Activated CD4-positive, alpha-beta memory T cell treated with anti-CD3 and anti-CD28 coated beads for 36 hours (primary cell): ENCODE results near the gene KCNJ9. TPM values are rescaled to one million over a fixed set of nuclear protein-coding genes. Genes with fewer than 3 reads are reported as not detected.

Experiments
- CTCF ChIA-PET: fragments of 350-600 bp; sonication (Branson Sonifier 250); formaldehyde crosslinking; loops from one replicate; lab custom pipeline; 2021; ENCODE audit warnings: antibody characterized with exemption, inconsistent platforms; lab: Charles Lee
- POLR2A ChIA-PET: fragments of 350-600 bp; sonication (Branson Sonifier 250); formaldehyde crosslinking; loops from one replicate; lab custom pipeline; 2021; ENCODE audit warnings: antibody characterized with exemption; lab: Charles Lee
- DNase-seq: peaks from one replicate; pipeline ENCODE4 v3.0.0-alpha.2; 2020
- H3K27ac Mint-ChIP-seq: one replicate; pipeline ENCODE4 v1.8.0; 2021; ENCODE audit warnings: mixed read lengths
- H3K27me3 Mint-ChIP-seq: one replicate; pipeline ENCODE4 v1.8.0; 2021; ENCODE audit warnings: mixed read lengths
- H3K36me3 Mint-ChIP-seq: one replicate; pipeline ENCODE4 v1.8.0; 2021; ENCODE audit warnings: mixed read lengths
- H3K4me1 Mint-ChIP-seq: one replicate; pipeline ENCODE4 v1.8.0; 2021; ENCODE audit warnings: low read depth, mixed read lengths
- H3K4me3 Mint-ChIP-seq: one replicate; pipeline ENCODE4 v1.8.0; 2021; ENCODE audit warnings: mild to moderate bottlenecking, mixed read lengths
- H3K9me3 Mint-ChIP-seq: one replicate; pipeline ENCODE4 v1.8.0; 2021; ENCODE audit warnings: mixed read lengths
- intact Hi-C: fragments of 100-400 bp; cut with micrococcal nuclease; formaldehyde crosslinking; loops from one replicate; pipeline ENCODE4 v1.15.1; 2023
- total RNA-seq, 2 experiments: library from RNA; stranded (reverse); gene quantifications; one replicate each; pipeline ENCODE4 v1.2.3, GENCODE V29; 2021

The KCNJ9 gene
- total RNA-seq, 2 experiments from 2014 or later = not detected

- ChIA-PET POLR2A (no interaction called here), CTCF (interaction anchor here (0.7 to 40.4 kb wide), 2 partner anchors 11 to 223 kb away, joined by 3 to 615 read pairs; partner anchors contain the start of genes KCNJ10 and KCNJ9)
- no peak for DNase-seq
- intact Hi-C loops = no loop called here
- no peaks in the 10 kb centered on the region for H3K36me3 Mint-ChIP-seq
- no peaks in the 10 kb centered on the region for H3K9me3 Mint-ChIP-seq
- no peak overlapping the region for H3K4me3 Mint-ChIP-seq
- H3K27ac Mint-ChIP-seq = no peak overlapping the region
- H3K27me3 Mint-ChIP-seq = peaks cover 35% of the 10 kb centered on the region
- peaks cover 18% of the 10 kb centered on the region for H3K4me1 Mint-ChIP-seq
These were observed 13.1 kb upstream of the KCNJ9 start for GRCh38 chr1:160068225-160068624.

- Mint-ChIP-seq H3K27ac (no peak within 1 kb of the TSS), H3K4me3 (peak within 1 kb of the TSS; percentile 58), H3K9me3 (no peaks in the 10 kb centered on the region), H3K4me1 (peaks cover 18% of the 10 kb centered on the region), H3K27me3 (peaks cover 38% of the 10 kb centered on the region), H3K36me3 (no peaks in the 10 kb centered on the region)
- no peak for DNase-seq
- ChIA-PET POLR2A (no interaction called here), CTCF (interaction anchor here (0.6 to 40.4 kb wide), 3 partner anchors 10 to 62 kb away, joined by 3 to 615 read pairs (median 615); partner anchors contain the start of genes KCNJ10 and KCNJ9)
- intact Hi-C loops = no loop called here
These were observed 11.7 kb upstream of the KCNJ9 start, which contains the start of gene KCNJ10 for GRCh38 chr1:160069460-160070231. Gene KCNJ10, minus strand, starts transcription at chr1:160070160. Its CDS starts 27,628 bp downstream, at chr1:160042532.

- no peaks in the 10 kb centered on the region for H3K36me3 Mint-ChIP-seq
- no peaks in the 10 kb centered on the region for H3K9me3 Mint-ChIP-seq
- intact Hi-C loops = no loop called here
- ChIA-PET CTCF (interaction anchor here (0.6 to 40.4 kb wide), 3 partner anchors 9 to 63 kb away, joined by 3 to 615 read pairs (median 615); partner anchors contain the start of genes KCNJ10 and KCNJ9), POLR2A (no interaction called here)
- H3K27me3 Mint-ChIP-seq = peaks cover 38% of the 10 kb centered on the region
- H3K4me1 Mint-ChIP-seq = peaks cover 18% of the 10 kb centered on the region
- peak overlapping the region; percentile 58 for H3K4me3 Mint-ChIP-seq
- no peak overlapping the region for H3K27ac Mint-ChIP-seq
- peak; percentile 67 for DNase-seq
These were observed 10.8 kb upstream of the KCNJ9 start for GRCh38 chr1:160070243-160071163.

- peaks cover 41% of the 10 kb centered on the region for H3K27me3 Mint-ChIP-seq
- POLR2A ChIA-PET = no interaction called here
- intact Hi-C loops = no loop called here
These were observed 10.0 kb upstream of the KCNJ9 start for GRCh38 chr1:160071289-160071688.

GRCh38 chr1:160074865-160075264 is 6.5 kb upstream of the KCNJ9 start:
- H3K9me3 Mint-ChIP-seq = no peaks in the 10 kb centered on the region
- CTCF ChIA-PET = interaction anchor here (1.0 to 40.4 kb wide), 3 partner anchors 5 to 71 kb away, joined by 3 to 615 read pairs (median 615); partner anchors contain the start of genes KCNJ10 and KCNJ9
- no peak overlapping the region for H3K4me3 Mint-ChIP-seq

More at GRCh38 chr1:160071289-160071688, 10.0 kb upstream of the KCNJ9 start:
- Mint-ChIP-seq H3K4me1 (peaks cover 18% of the 10 kb centered on the region), H3K36me3 (no peaks in the 10 kb centered on the region), H3K27ac (no peak overlapping the region), H3K4me3 (no peak overlapping the region), H3K9me3 (no peaks in the 10 kb centered on the region)
- no peak for DNase-seq
- CTCF ChIA-PET = interaction anchor here (21.5 to 40.4 kb wide), 2 partner anchors 8 to 17 kb away, joined by 615 read pairs; partner anchors contain the start of genes KCNJ10 and KCNJ9

GRCh38 chr1:160075836-160076235 is 5.5 kb upstream of the KCNJ9 start:
- Mint-ChIP-seq H3K36me3 (no peaks in the 10 kb centered on the region), H3K27ac (no peak overlapping the region), H3K4me1 (peaks cover 19% of the 10 kb centered on the region), H3K4me3 (no peak overlapping the region), H3K9me3 (no peaks in the 10 kb centered on the region), H3K27me3 (peaks cover 46% of the 10 kb centered on the region)
- ChIA-PET CTCF (interaction anchor here (1.0 to 21.5 kb wide), 5 partner anchors 11 to 72 kb away, joined by 3 to 615 read pairs (median 4); partner anchors contain the start of gene KCNJ10), POLR2A (no interaction called here)
- DNase-seq = no peak
- intact Hi-C loops = no loop called here

More at GRCh38 chr1:160074865-160075264, 6.5 kb upstream of the KCNJ9 start:
- intact Hi-C loops = no loop called here
- peaks cover 16% of the 10 kb centered on the region for H3K4me1 Mint-ChIP-seq
- H3K36me3 Mint-ChIP-seq = no peaks in the 10 kb centered on the region
- DNase-seq = no peak
- peaks cover 44% of the 10 kb centered on the region for H3K27me3 Mint-ChIP-seq
- no peak overlapping the region for H3K27ac Mint-ChIP-seq
- POLR2A ChIA-PET = no interaction called here

- no peak overlapping the region for H3K27ac Mint-ChIP-seq
- H3K4me1 Mint-ChIP-seq = peaks cover 20% of the 10 kb centered on the region
- no peak overlapping the region for H3K4me3 Mint-ChIP-seq
- CTCF ChIA-PET = interaction anchor here (0.9 to 21.5 kb wide), 5 partner anchors 10 to 69 kb away, joined by 3 to 615 read pairs (median 4); partner anchors contain the start of gene KCNJ10
- POLR2A ChIA-PET = no interaction called here
- H3K27me3 Mint-ChIP-seq = peaks cover 50% of the 10 kb centered on the region
- intact Hi-C loops = no loop called here
- H3K9me3 Mint-ChIP-seq = no peaks in the 10 kb centered on the region
- DNase-seq = no peak
- H3K36me3 Mint-ChIP-seq = no peaks in the 10 kb centered on the region
These were observed 5.0 kb upstream of the KCNJ9 start for GRCh38 chr1:160076295-160076694.

- ChIA-PET CTCF (interaction anchor here (1.0 to 21.5 kb wide), 13 partner anchors 9 to 300 kb away, joined by 3 to 615 read pairs (median 6); partner anchors contain the start of genes IGSF8, KCNJ10 and PIGM), POLR2A (no interaction called here)
- Mint-ChIP-seq H3K4me1 (peaks cover 12% of the 10 kb centered on the region), H3K27me3 (peaks cover 49% of the 10 kb centered on the region), H3K9me3 (no peaks in the 10 kb centered on the region), H3K36me3 (no peaks in the 10 kb centered on the region), H3K4me3 (no peak overlapping the region), H3K27ac (no peak overlapping the region)
- DNase-seq = no peak
- intact Hi-C loops = no loop called here
These were observed 3.9 kb upstream of the KCNJ9 start for GRCh38 chr1:160077486-160077885.

GRCh38 chr1:160078512-160079195 is 2.7 kb upstream of the KCNJ9 start:
- H3K27me3 Mint-ChIP-seq = peaks cover 51% of the 10 kb centered on the region
- no peak overlapping the region for H3K4me3 Mint-ChIP-seq

GRCh38 chr1:160079448-160079847 is 1.9 kb upstream of the KCNJ9 start:
- intact Hi-C loops = loop anchor here (2.0 kb wide), 1 partner anchor 143 kb away; no protein-coding TSS in a partner anchor
- H3K9me3 Mint-ChIP-seq = no peaks in the 10 kb centered on the region
- ChIA-PET POLR2A (no interaction called here), CTCF (interaction anchor here (0.8 to 21.5 kb wide), 14 partner anchors 7 to 212 kb away, joined by 3 to 615 read pairs (median 6); partner anchors contain the start of genes IGSF8, KCNJ10 and PIGM)
- H3K27ac Mint-ChIP-seq = no peak overlapping the region
- H3K4me1 Mint-ChIP-seq = peaks cover 18% of the 10 kb centered on the region
- H3K27me3 Mint-ChIP-seq = peaks cover 51% of the 10 kb centered on the region
- no peak for DNase-seq
- H3K36me3 Mint-ChIP-seq = no peaks in the 10 kb centered on the region
- no peak overlapping the region for H3K4me3 Mint-ChIP-seq

More at GRCh38 chr1:160078512-160079195, 2.7 kb upstream of the KCNJ9 start:
- peak; percentile 84 for DNase-seq
- intact Hi-C loops = loop anchor here (1.0 to 2.0 kb wide), 2 partner anchors 32 to 142 kb away; no protein-coding TSS in a partner anchor
- Mint-ChIP-seq H3K9me3 (no peaks in the 10 kb centered on the region), H3K27ac (no peak overlapping the region), H3K36me3 (no peaks in the 10 kb centered on the region), H3K4me1 (peaks cover 12% of the 10 kb centered on the region)
- POLR2A ChIA-PET = interaction anchor here (0.8 kb wide), 1 partner anchor 32 kb away, joined by 3 read pairs; no protein-coding TSS in a partner anchor
- CTCF ChIA-PET = interaction anchor here (0.6 to 21.5 kb wide), 30 partner anchors 8 to 299 kb away, joined by 3 to 615 read pairs (median 5); partner anchors contain the start of genes IGSF8, KCNJ10 and PIGM
